ENCODE results near the gene PAOX.
"Not testable (repeated sequence)": the region's sequence is repeated elsewhere in the genome, so short reads cannot be mapped to it uniquely, and the experiment has no call there.

Gene PAOX

GRCh38 chr10:133411523-133412380 is 32.7 kb downstream of the PAOX start:
- no peak for DNase-seq (ENCODE audit: low spot score)

DNA sequence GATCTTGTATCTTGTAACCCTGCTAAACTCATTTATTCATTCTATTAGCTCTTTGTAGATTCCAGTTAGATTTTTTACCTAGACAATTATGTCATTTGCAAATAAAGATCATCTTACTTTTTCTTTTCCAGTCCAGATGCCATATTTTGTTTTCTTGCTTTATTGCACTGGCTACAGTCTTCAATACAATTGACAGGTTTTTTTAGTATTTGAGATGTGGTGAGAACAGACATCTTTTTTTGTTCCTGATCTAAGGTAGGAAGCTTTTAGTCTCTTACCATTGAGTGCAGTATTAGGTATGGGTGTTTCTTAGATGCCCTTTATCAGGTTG is 33.3 kb downstream of the PAOX start:
- DNase-seq (ENCODE audit: low spot score), result no peak

DNA sequence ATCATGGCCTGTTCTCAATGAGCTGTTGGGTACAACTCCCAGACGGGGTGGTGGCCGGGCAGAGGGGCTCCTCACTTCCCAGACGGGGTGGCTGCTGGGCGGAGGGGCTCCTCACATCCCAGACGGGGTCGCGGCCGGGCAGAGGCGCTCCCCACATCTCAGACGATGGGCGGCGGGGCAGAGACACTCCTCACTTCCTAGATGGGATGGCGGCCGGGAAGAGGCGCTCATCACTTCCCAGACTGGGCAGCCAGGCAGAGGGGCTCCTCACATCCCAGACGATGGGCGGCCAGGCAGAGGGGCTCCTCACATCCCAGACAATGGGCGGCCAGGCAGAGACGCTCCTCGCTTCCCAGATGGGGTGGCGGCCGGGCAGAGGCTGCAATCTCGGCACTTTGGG is 35.3 kb downstream of the PAOX start:
- DNase-seq (ENCODE audit: low spot score), result not testable (repeated sequence)

GRCh38 chr10:133415752-133416151 is 36.7 kb downstream of the PAOX start:
- DNase-seq (ENCODE audit: low spot score), result no peak

GRCh38 chr10:133418289-133418993 is 39.4 kb downstream of the PAOX start:
- DNase-seq (ENCODE audit: low spot score), result no peak

DNA sequence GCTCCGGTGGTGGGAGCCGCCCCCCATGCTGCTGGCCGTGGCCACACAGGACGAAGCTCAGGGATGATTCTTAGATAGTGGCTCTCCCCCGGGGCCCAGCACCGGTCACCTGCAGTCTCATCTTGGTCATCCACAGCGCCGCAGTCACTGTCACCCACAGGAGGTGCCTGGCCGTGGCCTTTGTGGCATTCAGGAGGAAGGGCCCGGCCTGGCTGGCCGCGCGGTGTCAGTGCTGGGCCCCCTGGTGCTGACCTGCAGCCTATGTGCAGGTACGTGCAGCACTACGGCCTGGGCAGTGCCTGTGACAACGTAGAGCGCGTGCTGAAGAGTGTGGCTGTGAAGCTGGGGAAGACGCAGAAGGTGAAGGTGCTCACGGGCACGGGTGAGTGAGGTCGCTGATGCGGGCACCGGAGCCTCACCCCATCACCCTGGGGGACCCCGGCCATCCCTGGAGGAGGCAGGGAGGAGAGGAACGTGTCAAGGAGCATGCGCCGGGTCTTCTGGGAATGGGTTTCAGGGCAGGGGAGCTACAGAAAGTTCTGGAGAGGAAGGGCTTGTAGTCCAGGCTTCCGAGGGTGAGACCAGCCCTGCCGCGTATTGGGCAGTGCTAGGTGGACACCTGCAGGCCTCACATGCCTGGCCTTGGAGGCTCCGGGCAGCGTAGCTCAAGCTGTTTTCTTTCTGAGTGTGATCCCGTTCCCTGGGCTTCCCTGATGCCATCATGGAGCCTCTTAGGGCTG is 40.3 kb downstream of the PAOX start:
- DNase-seq (ENCODE audit: low spot score), result no peak

DNA sequence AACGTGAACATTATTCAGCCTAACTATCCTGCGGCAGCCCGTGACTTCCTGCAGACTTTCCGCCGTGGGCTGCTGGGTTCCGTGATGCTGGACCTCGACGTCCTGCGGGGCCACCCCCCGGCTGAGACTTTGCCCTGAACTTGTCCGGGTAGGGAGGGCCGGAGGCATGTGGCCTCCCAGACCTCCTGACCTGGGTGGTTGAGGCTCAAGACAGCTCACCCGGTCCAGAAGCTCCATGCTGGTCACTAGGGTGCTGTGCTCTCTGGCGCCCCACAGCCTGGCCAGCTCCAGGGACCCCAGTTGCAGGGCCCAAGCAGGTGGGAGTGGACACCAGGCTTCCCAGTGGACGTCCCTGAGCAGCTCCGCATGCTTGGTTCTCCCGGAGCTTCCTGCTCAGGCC is 41.0 kb downstream of the PAOX start:
- DNase-seq (ENCODE audit: low spot score), result no peak

- DNase-seq (ENCODE audit: low spot score), result no peak
Observed at GRCh38 chr10:133420579-133420978, 41.5 kb downstream of the PAOX start.

- DNase-seq (ENCODE audit: low spot score), result no peak
Observed at GRCh38 chr10:133421336-133422222, 42.5 kb downstream of the PAOX start.

- DNase-seq (ENCODE audit: low spot score), result no peak
Observed at GRCh38 chr10:133422223-133422806, 43.3 kb downstream of the PAOX start.

GRCh38 chr10:133422807-133423771 is 44.0 kb downstream of the PAOX start:
- DNase-seq (ENCODE audit: low spot score), result no peak

GRCh38 chr10:133424102-133424501 is 45.0 kb downstream of the PAOX start:
- not testable (repeated sequence) for DNase-seq (ENCODE audit: low spot score)

GRCh38 chr10:133424601-133425000 is 45.5 kb downstream of the PAOX start, which contains the start of gene SPRN:
SPRN (minus strand) TSS chr10:133424625; CDS start chr10:133423681, 944 bp downstream.
- not testable (repeated sequence) for DNase-seq (ENCODE audit: low spot score)

DNA sequence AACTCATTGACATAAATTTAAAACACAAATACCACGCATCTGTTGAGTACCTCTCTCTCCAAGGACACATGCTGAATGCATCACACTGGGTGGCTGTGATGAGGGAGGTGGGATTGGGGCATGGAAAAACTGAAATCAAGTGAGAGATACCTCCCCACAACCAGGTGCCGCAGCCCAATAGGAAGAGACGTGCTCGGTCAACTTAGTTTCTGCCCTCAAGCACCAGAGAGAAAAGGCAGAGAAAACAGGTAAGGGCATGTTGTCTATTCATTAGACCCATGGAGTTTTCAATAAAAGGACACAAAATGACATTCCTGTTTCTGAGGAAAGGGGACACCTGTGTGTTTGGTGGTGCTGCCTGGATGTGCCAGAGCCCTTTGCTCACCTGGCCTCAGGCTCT is 50.5 kb downstream of the PAOX start:
- not testable (repeated sequence) for DNase-seq (ENCODE audit: low spot score)

DNA sequence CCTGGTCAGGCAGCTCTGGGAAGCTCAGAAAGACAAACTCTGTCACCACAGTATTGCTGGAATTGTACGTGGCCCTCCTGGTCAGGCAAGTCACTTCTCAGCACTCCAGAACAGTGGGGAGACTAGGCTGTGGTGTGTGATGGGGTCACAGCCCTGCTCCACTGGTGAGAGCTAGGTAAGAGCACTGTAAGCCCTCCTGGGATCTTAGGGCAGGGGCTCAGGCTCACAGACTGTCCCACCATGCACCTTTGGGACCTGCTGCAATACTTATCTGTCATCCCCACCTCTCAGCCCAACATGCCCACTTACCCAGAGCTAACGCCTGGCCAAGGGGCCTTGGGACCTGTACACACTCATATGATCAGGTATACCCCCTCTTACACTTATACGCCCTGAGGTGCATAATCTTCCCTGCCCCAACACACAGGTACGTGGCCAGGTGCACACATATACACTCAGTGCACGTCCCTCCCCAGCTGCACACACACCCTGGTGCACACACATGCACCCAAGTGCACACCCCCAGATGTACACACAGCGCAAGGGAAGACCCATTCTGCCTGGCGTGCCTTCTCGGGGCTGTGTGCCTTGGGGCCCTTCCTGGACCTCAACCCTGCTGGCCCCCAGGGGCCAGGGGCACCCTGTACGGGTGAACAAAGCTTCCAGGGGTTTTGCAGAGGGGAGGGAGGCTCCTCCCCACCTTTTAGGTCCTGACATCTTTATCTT is 53.0 kb downstream of the PAOX start:
- not testable (repeated sequence) for DNase-seq (ENCODE audit: low spot score)

DNA sequence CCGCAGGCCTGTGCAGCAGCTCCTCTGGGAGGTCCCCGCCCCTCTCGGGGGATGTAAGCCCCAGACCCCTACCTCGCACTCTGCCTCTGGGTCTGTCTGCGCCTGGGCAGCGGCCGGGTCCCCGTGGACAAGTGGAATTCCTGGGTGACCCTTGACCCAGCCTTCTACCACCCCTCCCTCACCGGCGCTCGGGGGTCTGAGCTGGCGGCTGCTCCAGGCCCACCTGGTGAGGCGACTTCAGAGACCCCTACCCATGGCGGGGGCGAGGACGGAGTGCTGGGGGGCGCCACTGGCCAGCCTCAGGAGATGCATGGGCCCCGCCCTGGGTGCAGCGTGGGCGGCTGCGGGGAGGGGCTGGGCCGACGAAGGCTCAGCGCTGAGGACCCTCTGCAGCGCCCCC is 53.7 kb downstream of the PAOX start:
- DNase-seq (ENCODE audit: low spot score), result not testable (repeated sequence)

DNA sequence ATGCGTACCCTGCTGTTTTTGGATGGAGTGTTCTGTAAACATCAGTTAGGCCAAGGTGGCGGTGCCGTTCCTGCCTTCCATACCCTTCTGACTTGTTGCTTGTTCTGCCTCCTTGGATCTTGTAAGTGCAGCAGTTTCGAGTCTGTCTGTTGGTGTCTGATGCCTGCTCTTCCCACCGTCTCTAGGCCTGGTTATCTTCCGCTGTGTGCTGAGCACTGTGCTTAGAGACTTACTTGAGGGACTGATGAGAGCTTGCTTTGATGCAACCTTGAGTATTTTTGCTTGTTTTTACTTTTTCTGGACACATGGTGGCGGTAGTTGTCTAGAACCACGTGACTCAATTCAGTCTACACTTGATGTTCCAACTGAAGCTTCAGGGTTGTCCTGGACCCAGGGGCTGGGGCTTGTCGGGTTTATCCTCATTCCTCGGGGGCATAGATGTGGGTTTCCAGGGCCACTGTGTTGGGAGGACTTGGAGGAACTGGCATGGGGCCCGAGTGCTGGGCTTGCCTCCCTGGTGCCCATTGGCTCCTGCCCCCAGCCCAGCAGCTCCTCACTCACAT is 59.7 kb downstream of the PAOX start:
- no peak for DNase-seq (ENCODE audit: low spot score)

DNA sequence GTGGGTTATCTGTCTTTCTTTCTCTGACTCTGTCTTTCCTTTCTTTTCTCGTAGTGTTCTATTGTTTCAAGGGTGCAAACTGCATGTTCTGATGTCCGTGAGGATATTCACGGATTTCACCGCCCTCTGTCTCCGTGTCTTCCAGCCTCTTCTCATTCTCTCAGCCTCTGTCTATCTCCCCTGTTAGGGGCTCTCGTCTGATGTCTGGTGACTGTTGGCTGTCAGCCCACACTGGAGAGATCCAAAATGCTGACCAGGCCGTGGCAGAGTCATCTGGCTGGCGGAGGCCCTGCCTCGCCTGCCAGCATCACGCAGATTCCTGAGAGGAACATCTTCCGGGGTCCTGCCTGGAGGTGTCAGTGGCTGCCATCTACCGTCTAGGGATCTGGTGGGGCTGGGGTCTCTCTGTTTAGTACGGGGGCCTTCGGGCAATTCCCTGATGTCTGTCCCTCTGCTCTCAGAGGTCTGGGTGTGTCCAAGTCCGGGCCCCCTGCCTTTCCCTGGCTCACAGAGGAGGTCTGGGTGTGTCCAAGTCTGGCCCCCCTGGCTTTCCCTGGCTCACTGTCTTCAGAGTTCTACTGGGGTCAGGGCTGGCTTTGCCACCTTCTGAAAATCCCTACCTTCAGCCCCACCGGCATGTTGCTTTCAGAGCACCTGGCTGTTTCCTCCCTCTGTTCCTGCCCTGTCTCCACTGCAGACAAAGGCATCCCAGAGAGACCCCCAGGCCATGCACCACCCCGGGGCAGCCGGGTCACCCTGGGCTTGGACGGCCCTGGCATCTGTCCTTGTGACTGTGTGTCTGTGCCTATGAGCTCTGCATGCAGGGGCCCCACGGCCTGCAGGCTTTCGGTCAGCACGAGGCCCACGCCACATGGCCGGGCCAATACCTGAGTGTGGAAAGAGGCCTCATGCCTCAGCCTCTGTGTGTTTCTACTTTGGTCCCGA is 60.7 kb downstream of the PAOX start:
- no peak for DNase-seq (ENCODE audit: low spot score)

Measured in pons (tissue), 1 donor.